DMS53 treated with DMSO at 0.1 percent for 48 hours (cell line): Measurements from ENCODE around the gene GRHPR.
"Not testable (repeated sequence)": the region's sequence is repeated elsewhere in the genome, so short reads cannot be mapped to it uniquely, and the experiment has no call there.

ENCODE experiments used
- DNase-seq: peaks from one replicate; lab custom pipeline; 2025; ENCODE audit not compliant: unreplicated experiment; lab: John Stamatoyannopoulos, UW

The GRHPR gene

GRCh38 chr9:37444890-37445289 lies 22.4 kb downstream of the GRHPR start:
- DNase-seq, result peak; percentile 48

GRCh38 chr9:37445832-37446231 lies 23.3 kb downstream of the GRHPR start:
- no peak for DNase-seq

GRCh38 chr9:37446401-37446800 lies 23.9 kb downstream of the GRHPR start:
- no peak for DNase-seq

- no peak for DNase-seq
Measured at GRCh38 chr9:37447111-37447510, 24.6 kb downstream of the GRHPR start.

GRCh38 chr9:37449862-37450632 lies 27.6 kb downstream of the GRHPR start:
- DNase-seq, result no peak

GRCh38 chr9:37451628-37452027 lies 29.1 kb downstream of the GRHPR start:
- no peak for DNase-seq

- no peak for DNase-seq
Measured at GRCh38 chr9:37452611-37453010, 30.1 kb downstream of the GRHPR start.

GRCh38 chr9:37453827-37454226 lies 31.3 kb downstream of the GRHPR start:
- no peak for DNase-seq

GRCh38 chr9:37454238-37454637 lies 31.7 kb downstream of the GRHPR start:
- no peak for DNase-seq

GRCh38 chr9:37455884-37456647 lies 33.6 kb downstream of the GRHPR start:
- DNase-seq, result no peak

GRCh38 chr9:37456817-37457216 lies 34.3 kb downstream of the GRHPR start:
- DNase-seq, result no peak

GRCh38 chr9:37464006-37464405 lies 41.5 kb downstream of the GRHPR start:
- no peak for DNase-seq

- peak; percentile 39 for DNase-seq
Measured at GRCh38 chr9:37464426-37465248, 42.1 kb downstream of the GRHPR start.

GRCh38 chr9:37465249-37466036 lies 42.9 kb downstream of the GRHPR start, which contains the start of gene ZBTB5:
Gene ZBTB5, minus strand, starts transcription at chr9:37465450. Its CDS starts 22,899 bp downstream, at chr9:37442551.
- peak; percentile 97 for DNase-seq

GRCh38 chr9:37466037-37466709 lies 43.7 kb downstream of the GRHPR start:
- DNase-seq, result no peak

GRCh38 chr9:37467530-37467929 lies 45.0 kb downstream of the GRHPR start:
- DNase-seq, result not testable (repeated sequence)

- no peak for DNase-seq
Measured at GRCh38 chr9:37468620-37469019, 46.1 kb downstream of the GRHPR start.

GRCh38 chr9:37471942-37472684 lies 49.6 kb downstream of the GRHPR start:
- DNase-seq, result peak; percentile 8

- DNase-seq, result not testable (repeated sequence)
Measured at GRCh38 chr9:37473982-37474381, 51.5 kb downstream of the GRHPR start.
